IPS-NIHi11 (cell line): ENCODE results near the gene CCDC170.
A peak's percentile ranks its signal among the peaks of the same experiment; 100 is the strongest.

Experiments used
- DNase-seq: peaks from one replicate; pipeline ENCODE4 v3.0.0; 2012; ENCODE audit warnings: mixed read lengths, low spot score

CCDC170 gene

DNA sequence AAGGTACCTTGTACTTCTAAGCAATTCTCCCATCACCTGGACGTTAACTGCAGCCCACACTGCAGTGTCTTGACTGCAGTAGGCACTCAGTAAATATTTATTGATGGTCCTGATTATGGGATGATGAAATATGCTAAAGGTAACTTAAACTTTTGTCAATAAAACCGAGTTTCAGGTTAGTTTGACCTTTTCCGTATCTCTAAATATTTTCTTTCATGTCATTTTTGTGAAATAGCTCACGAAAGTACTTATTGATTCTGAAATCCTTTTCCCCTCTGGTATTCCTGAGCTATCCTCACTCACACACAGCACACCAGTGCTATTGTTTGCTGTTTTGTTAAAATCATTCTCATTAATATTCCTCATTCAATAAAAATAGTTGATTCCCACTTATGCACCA is 164.3 kb downstream of the CCDC170 start:
- no peak for DNase-seq

DNA sequence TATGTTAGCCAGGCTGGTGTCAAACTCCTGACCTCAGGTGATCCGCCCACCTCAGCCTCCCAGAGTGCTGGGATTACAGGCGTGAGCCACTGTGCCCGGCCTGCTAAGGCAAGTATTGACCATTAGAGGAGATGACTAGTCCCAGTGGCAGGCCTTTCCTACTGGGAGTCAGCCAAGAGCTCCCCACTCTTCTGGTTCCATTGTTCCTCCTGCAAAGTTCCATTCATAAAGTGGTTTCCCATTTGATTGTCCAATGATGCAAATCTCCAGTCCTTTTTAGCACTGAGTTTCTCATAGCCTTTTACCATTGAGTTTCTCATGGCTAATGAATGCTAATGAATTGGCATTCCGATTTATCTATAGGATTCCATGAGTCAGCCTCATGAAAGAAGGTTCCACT is 165.4 kb downstream of the CCDC170 start:
- DNase-seq = no peak

DNA sequence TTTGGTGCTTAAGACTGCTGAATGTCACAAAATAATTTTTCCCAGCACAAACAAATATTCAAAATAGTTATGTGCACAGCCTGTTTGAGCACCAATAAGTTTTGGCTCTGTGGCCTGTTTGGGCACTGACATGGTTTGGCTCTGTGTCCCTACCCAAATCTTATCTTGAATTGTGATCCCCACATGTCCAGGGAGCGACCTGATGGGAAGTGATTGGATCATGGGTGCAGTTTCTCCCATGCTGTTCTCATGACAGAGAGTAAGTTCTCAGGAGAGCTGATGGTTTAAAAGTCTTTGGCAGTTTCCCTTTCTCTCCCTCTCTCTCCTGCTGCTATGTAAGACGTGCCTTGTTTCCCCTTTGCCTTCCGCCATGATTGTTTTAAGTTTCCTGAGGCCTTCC is 167.7 kb downstream of the CCDC170 start:
- DNase-seq = no peak

DNA sequence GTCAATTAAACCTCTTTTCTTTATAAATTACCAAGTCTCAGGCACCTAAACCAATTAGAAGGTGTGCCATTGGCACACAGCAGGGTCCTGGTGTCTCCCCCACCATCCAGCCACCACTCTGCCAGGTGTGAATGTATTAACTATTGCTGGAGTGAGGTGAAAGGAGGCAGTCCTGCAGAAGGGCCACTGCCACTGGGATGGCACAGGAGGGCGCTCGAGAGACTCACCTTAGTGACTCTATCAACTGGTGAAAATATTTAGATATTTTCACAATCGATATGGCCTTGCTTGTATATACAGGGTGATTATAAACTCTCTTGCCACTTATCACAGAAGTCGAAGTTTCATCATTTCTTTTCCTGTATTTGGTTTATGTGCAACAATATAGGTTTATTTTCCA is 168.1 kb downstream of the CCDC170 start:
- DNase-seq = peak; percentile 40

DNA sequence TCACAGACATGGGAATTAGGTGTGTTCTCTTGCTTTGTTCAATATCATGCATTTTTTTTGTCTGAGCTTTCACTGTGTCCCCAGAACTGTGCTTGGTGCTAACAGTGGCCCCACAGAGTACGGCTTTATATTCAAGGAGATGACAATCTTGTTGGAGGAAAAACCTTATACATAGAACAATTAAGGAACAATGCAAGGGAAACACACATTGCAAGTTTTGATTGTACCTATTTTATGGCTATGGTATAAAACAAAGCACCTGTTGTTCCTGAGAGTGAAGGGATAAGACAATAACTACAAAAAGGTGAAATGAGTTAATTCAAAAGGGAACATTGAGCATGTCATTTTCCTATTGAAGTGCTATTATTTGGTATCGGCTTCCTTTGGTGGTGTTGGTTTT is 169.7 kb downstream of the CCDC170 start:
- no peak for DNase-seq

DNA sequence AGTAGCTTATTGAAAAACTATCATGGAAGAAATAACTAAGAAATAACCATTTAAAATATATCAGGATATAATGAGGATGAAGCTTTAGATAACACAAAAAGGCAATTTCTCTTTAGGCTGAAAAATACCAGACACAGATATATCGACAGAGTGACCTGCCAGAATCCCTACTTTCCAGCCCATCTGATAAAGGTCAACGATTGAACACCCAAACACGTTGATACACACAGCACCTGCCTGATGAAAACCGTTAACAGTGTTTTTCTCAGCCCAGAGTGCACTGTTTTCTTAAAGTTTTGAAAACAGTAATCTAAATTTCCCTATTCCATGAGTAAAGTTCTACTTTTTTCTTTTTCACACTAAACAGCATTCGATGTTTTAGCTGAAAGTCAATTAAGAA is 170.6 kb downstream of the CCDC170 start:
- no peak for DNase-seq

DNA sequence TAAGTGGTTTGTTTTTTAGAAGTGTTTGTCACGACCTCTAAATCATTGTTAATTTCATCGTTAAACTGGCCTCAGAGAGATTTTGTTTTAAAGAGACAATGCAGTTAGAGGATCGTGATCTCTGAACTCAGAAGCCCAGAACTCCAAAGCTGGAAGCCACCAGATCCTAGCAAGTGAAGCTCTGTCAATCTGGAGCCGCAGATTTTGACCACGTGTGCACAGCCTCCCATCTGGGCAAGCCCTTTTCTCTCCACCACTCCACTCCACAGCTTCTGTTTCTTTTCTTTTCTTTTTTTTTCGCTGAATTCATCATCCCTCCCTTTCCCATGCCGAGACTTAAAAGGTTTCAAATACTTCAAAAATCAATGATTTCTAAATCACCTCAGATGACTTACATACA is 171.5 kb downstream of the CCDC170 start:
- no peak for DNase-seq

DNA sequence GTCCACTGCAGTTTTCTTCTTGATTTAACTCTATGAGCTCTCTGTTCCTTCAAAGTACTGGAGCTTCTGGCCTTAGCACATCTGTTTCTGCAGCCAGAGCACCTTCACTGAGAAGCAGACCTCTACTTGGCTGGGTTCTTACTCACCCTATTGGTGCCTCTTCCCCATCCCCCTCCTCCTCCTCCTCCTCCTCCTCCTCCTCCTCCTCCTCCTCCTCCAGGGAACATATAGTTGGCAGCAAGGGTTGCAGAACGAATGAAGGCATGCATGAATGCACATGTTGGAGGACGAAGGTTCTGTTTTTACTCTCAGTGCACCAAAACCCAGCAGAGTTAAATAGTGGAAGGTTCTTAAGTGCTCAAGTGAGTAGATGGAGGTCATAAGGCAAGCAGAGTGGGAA is 172.7 kb downstream of the CCDC170 start:
- no peak for DNase-seq

DNA sequence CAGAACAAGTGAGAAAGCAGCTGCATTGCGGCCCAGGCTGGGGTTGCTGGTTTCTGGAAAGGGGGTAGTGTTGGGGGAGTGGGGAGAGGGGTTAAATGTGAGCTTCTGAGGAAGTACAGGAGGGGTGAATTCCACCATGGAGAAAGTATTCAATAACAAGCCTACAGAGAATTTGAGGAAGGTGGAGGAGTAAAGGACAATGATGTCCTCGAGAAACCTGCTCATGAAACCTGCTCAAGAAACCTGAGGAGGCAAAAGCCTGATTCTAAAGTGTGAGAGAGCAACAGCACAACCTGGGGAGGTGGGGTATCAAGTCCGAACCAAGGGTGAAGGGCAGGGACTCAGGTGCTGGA is 175.4 kb downstream of the CCDC170 start:
- DNase-seq = no peak

DNA sequence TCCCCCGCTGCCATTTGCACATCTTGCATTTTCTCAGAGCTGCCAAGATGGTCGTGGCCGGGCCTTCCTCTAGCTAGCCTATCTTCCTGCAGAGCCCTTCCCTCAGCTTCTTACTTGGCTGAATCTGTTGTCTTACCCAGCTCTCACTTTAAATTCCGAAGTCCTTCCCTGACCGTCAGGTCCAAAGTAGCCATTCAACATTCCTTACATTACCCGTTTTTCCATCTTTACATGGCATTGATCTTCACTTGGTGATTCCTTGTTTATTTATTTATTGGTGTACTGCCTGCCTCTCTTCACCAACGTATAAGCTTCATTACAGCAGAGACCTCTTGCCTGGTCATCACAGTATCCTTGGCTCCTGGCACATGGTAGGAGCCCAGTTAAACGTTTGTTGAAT is 176.3 kb downstream of the CCDC170 start:
- DNase-seq = no peak
